Measurements from ENCODE around the gene TCEAL3. TPM values are rescaled to one million over a fixed set of nuclear protein-coding genes. Genes with fewer than 3 reads are reported as not detected.
"Not testable (repeated sequence)": the region's sequence is repeated elsewhere in the genome, so short reads cannot be mapped to it uniquely, and the experiment has no call there.

Gene TCEAL3
- total RNA-seq, 2 experiments from 2014 or later, result 4.8 to 5.6 TPM

GRCh38 chrX:103592295-103592694 lies 15.5 kb upstream of the TCEAL3 start:
- POLR2A ChIA-PET, result not testable (repeated sequence)

GRCh38 chrX:103595202-103595601 lies 12.6 kb upstream of the TCEAL3 start:
- intact Hi-C loops (cut with micrococcal nuclease); POLR2A ChIA-PET; H3K9me3 Mint-ChIP-seq; DNase-seq; H3K27ac Mint-ChIP-seq; H3K4me3 Mint-ChIP-seq; H3K27me3 Mint-ChIP-seq; H3K4me1 Mint-ChIP-seq (ENCODE audit: low read depth); CTCF ChIA-PET: not testable (repeated sequence)
- peaks cover 14% of the 10 kb centered on the region for H3K36me3 Mint-ChIP-seq

More at GRCh38 chrX:103592295-103592694, 15.5 kb upstream of the TCEAL3 start:
- DNase-seq; H3K4me1 Mint-ChIP-seq (ENCODE audit: low read depth); intact Hi-C loops (cut with micrococcal nuclease); CTCF ChIA-PET; H3K9me3 Mint-ChIP-seq; H3K27ac Mint-ChIP-seq; H3K4me3 Mint-ChIP-seq; H3K27me3 Mint-ChIP-seq: not testable (repeated sequence)
- H3K36me3 Mint-ChIP-seq, result peaks cover 14% of the 10 kb centered on the region

GRCh38 chrX:103608306-103608963 lies 672 bp downstream of the TCEAL3 start:
- DNase-seq, result peak; percentile 9
- ChIA-PET CTCF (no interaction called here), POLR2A (no interaction called here)
- H3K9me3 Mint-ChIP-seq, result no peaks in the 10 kb centered on the region
- peak overlapping the region; percentile 42 for H3K27ac Mint-ChIP-seq
- H3K4me1 Mint-ChIP-seq (ENCODE audit: low read depth), result peaks cover 4% of the 10 kb centered on the region
- peak overlapping the region; percentile 71 for H3K4me3 Mint-ChIP-seq
- H3K36me3 Mint-ChIP-seq, result no peaks in the 10 kb centered on the region
- peaks cover 5% of the 10 kb centered on the region for H3K27me3 Mint-ChIP-seq
- intact Hi-C loops (cut with micrococcal nuclease), result no loop called here

- intact Hi-C loops (cut with micrococcal nuclease), result no loop called here
- Mint-ChIP-seq H3K27me3 (peaks cover 5% of the 10 kb centered on the region), H3K27ac (no peak overlapping the region), H3K4me3 (no peak overlapping the region), H3K4me1 (ENCODE audit: low read depth) (peaks cover 4% of the 10 kb centered on the region), H3K9me3 (no peaks in the 10 kb centered on the region), H3K36me3 (no peaks in the 10 kb centered on the region)
- ChIA-PET CTCF (no interaction called here), POLR2A (no interaction called here)
- no peak for DNase-seq
Measured at GRCh38 chrX:103610282-103610681, 2.5 kb downstream of the TCEAL3 start.

- no peaks in the 10 kb centered on the region for H3K36me3 Mint-ChIP-seq
- H3K4me3 Mint-ChIP-seq, result no peak overlapping the region
- no peaks in the 10 kb centered on the region for H3K27me3 Mint-ChIP-seq
- no peak for DNase-seq
- POLR2A ChIA-PET, result interaction anchor here (0.6 kb wide), 1 partner anchor 116 kb away, joined by 3 read pairs; no protein-coding TSS in a partner anchor
- CTCF ChIA-PET, result no interaction called here
- no peaks in the 10 kb centered on the region for H3K9me3 Mint-ChIP-seq
- no peaks in the 10 kb centered on the region for H3K4me1 Mint-ChIP-seq (ENCODE audit: low read depth)
- no peak overlapping the region for H3K27ac Mint-ChIP-seq
- intact Hi-C loops (cut with micrococcal nuclease), result no loop called here
Measured at GRCh38 chrX:103613362-103613890, 5.7 kb downstream of the TCEAL3 start.

GRCh38 chrX:103614999-103615398 lies 7.2 kb downstream of the TCEAL3 start:
- Mint-ChIP-seq H3K9me3 (no peaks in the 10 kb centered on the region), H3K36me3 (no peaks in the 10 kb centered on the region), H3K4me1 (ENCODE audit: low read depth) (no peaks in the 10 kb centered on the region), H3K27ac (no peak overlapping the region), H3K4me3 (no peak overlapping the region), H3K27me3 (no peaks in the 10 kb centered on the region)
- CTCF ChIA-PET, result no interaction called here
- POLR2A ChIA-PET, result no interaction called here
- intact Hi-C loops (cut with micrococcal nuclease), result no loop called here
- no peak for DNase-seq

GRCh38 chrX:103615781-103616371 lies 8.1 kb downstream of the TCEAL3 start:
- intact Hi-C loops (cut with micrococcal nuclease), result no loop called here
- H3K4me1 Mint-ChIP-seq (ENCODE audit: low read depth), result no peaks in the 10 kb centered on the region
- no peaks in the 10 kb centered on the region for H3K27me3 Mint-ChIP-seq
- no peaks in the 10 kb centered on the region for H3K36me3 Mint-ChIP-seq
- no peak overlapping the region for H3K27ac Mint-ChIP-seq
- POLR2A ChIA-PET, result no interaction called here
- H3K9me3 Mint-ChIP-seq, result no peaks in the 10 kb centered on the region
- H3K4me3 Mint-ChIP-seq, result no peak overlapping the region
- DNase-seq, result no peak
- CTCF ChIA-PET, result no interaction called here

GRCh38 chrX:103616676-103617186 lies 9.0 kb downstream of the TCEAL3 start:
- H3K9me3 Mint-ChIP-seq, result no peaks in the 10 kb centered on the region
- no peaks in the 10 kb centered on the region for H3K4me1 Mint-ChIP-seq (ENCODE audit: low read depth)
- CTCF ChIA-PET, result no interaction called here

GRCh38 chrX:103624111-103624510 lies 16.3 kb downstream of the TCEAL3 start:
- intact Hi-C loops (cut with micrococcal nuclease), result no loop called here
- no peaks in the 10 kb centered on the region for H3K36me3 Mint-ChIP-seq
- H3K4me3 Mint-ChIP-seq, result no peak overlapping the region
- ChIA-PET POLR2A (no interaction called here), CTCF (no interaction called here)
- H3K27me3 Mint-ChIP-seq, result no peaks in the 10 kb centered on the region
- no peaks in the 10 kb centered on the region for H3K9me3 Mint-ChIP-seq
- peaks cover 12% of the 10 kb centered on the region for H3K4me1 Mint-ChIP-seq (ENCODE audit: low read depth)
- DNase-seq, result no peak
- H3K27ac Mint-ChIP-seq, result no peak overlapping the region

More at GRCh38 chrX:103616676-103617186, 9.0 kb downstream of the TCEAL3 start:
- POLR2A ChIA-PET, result no interaction called here
- H3K27ac Mint-ChIP-seq, result no peak overlapping the region
- no peaks in the 10 kb centered on the region for H3K27me3 Mint-ChIP-seq
- H3K36me3 Mint-ChIP-seq, result no peaks in the 10 kb centered on the region
- intact Hi-C loops (cut with micrococcal nuclease), result no loop called here
- H3K4me3 Mint-ChIP-seq, result no peak overlapping the region
- no peak for DNase-seq

- no peak for DNase-seq
- POLR2A ChIA-PET, result no interaction called here
- no peak overlapping the region for H3K4me3 Mint-ChIP-seq
- no peaks in the 10 kb centered on the region for H3K9me3 Mint-ChIP-seq
- no peak overlapping the region for H3K27ac Mint-ChIP-seq
- CTCF ChIA-PET, result no interaction called here
- intact Hi-C loops (cut with micrococcal nuclease), result loop anchor here (5.0 kb wide), 1 partner anchor 40 kb away; the partner anchor contains the start of gene TCEAL4
- H3K36me3 Mint-ChIP-seq, result no peaks in the 10 kb centered on the region
- peaks cover 17% of the 10 kb centered on the region for H3K4me1 Mint-ChIP-seq (ENCODE audit: low read depth)
- H3K27me3 Mint-ChIP-seq, result no peaks in the 10 kb centered on the region
Measured at GRCh38 chrX:103626855-103627254, 19.1 kb downstream of the TCEAL3 start.

- Mint-ChIP-seq H3K4me1 (ENCODE audit: low read depth) (peaks cover 17% of the 10 kb centered on the region), H3K27ac (peak within 1 kb of the TSS; percentile 70), H3K27me3 (no peaks in the 10 kb centered on the region), H3K36me3 (no peaks in the 10 kb centered on the region), H3K9me3 (no peaks in the 10 kb centered on the region), H3K4me3 (peak within 1 kb of the TSS; percentile 84)
- intact Hi-C loops (cut with micrococcal nuclease), result loop anchor here (1.0 to 5.0 kb wide), 2 partner anchors 41 to 58 kb away; partner anchors contain the start of genes MORF4L2 and TCEAL4
- CTCF ChIA-PET, result interaction anchor here (0.6 kb wide), 1 partner anchor 78 kb away, joined by 3 read pairs; no protein-coding TSS in a partner anchor
- DNase-seq, result peak; percentile 62
- POLR2A ChIA-PET, result no interaction called here
Measured at GRCh38 chrX:103628386-103629317, 20.9 kb downstream of the TCEAL3 start, which contains the start of gene TCEAL1. Gene TCEAL1 (plus strand): TSS chrX:103628975. CDS start chrX:103629917, 942 bp downstream.
